ENCODE results near the gene C1orf50.

DNA sequence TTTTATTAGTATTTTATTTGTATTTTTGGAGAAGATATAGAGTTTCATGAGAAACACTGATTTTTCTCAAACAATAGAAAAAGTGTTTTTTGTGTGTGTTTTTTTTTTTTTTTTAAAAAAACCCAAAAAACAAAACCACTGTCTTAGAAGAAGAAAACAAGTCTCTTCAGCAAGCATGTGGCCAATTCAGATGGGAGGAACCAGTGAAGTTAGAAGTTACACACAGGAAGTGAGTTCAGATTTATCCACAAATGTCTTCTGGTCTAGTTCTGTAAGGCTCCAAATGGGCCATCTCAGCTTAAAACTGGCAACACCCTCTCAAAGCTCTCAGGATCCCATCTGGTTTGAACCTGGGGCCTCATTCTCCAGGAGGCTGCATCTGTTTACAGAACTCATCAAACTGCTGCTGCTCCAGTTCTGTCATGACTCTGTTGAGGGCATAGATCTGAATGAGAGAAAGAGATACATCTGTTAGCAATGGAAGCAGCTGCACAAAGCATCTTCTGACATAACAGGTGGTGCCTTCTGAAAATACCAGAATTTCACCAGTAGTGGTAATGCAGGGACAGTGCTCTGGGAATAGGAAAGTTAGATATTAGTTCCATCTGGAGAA, 40.1 kb downstream of the C1orf50 start:
- TF ChIP-seq SIN3A (IDR thresholded peaks at IDR 0.05; ENCODE audit: borderline replicate concordance, insufficient read depth, low read length) (no peak), POLR2AphosphoS5 (IDR thresholded peaks at IDR 0.05; ENCODE audit: low read depth, low read length) (no peak), TAF1 (IDR thresholded peaks at IDR 0.05; ENCODE audit: borderline replicate concordance, insufficient read depth, low read length) (no peak), FOXP2 (optimal IDR thresholded peaks at IDR 0.05; ENCODE audit: borderline replicate concordance, extremely low read depth, extremely low read length, insufficient read depth) (no peak)
- TF ChIP-seq, protein P1, sequence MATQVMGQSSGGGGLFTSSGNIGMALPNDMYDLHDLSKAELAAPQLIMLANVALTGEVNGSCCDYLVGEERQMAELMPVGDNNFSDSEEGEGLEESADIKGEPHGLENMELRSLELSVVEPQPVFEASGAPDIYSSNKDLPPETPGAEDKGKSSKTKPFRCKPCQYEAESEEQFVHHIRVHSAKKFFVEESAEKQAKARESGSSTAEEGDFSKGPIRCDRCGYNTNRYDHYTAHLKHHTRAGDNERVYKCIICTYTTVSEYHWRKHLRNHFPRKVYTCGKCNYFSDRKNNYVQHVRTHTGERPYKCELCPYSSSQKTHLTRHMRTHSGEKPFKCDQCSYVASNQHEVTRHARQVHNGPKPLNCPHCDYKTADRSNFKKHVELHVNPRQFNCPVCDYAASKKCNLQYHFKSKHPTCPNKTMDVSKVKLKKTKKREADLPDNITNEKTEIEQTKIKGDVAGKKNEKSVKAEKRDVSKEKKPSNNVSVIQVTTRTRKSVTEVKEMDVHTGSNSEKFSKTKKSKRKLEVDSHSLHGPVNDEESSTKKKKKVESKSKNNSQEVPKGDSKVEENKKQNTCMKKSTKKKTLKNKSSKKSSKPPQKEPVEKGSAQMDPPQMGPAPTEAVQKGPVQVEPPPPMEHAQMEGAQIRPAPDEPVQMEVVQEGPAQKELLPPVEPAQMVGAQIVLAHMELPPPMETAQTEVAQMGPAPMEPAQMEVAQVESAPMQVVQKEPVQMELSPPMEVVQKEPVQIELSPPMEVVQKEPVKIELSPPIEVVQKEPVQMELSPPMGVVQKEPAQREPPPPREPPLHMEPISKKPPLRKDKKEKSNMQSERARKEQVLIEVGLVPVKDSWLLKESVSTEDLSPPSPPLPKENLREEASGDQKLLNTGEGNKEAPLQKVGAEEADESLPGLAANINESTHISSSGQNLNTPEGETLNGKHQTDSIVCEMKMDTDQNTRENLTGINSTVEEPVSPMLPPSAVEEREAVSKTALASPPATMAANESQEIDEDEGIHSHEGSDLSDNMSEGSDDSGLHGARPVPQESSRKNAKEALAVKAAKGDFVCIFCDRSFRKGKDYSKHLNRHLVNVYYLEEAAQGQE (IDR thresholded peaks at IDR 0.05; ENCODE audit: insufficient read depth in 1 of 2, low read depth in 2 of 2, low read length in 2 of 2) = no peak

All from PFSK-1 (cell line).